Tibial nerve (tissue), 4 donors: ENCODE results near the gene VWA8. TPM values are rescaled to one million over a fixed set of nuclear protein-coding genes. Genes with fewer than 3 reads are reported as not detected.

Experiments used
- DNase-seq, 2 donors: peaks; one replicate each; pipeline ENCODE4 v3.0.0-alpha.2; 2019; ENCODE audit warnings: low spot score in 2 of 2
- H3K27ac ChIP-seq, 4 donors: fragments of 200-600 bp; sonication (generic) in 3 of 4; one replicate each; pipeline ENCODE4 v1.5.1; 2017 to 2019; ENCODE audit warnings: mild to moderate bottlenecking in 1 of 4
- H3K27me3 ChIP-seq, 2 donors: fragments of 200-600 bp; sonication (generic) in 1 of 2; one replicate each; pipeline versions ENCODE4 v1.5.1 to v1.6.0; 2017 to 2019
- H3K36me3 ChIP-seq, 3 donors: fragments of 200-600 bp; sonication (generic); one replicate each; pipeline ENCODE4 v1.5.1; 2018 to 2019
- H3K4me1 ChIP-seq, 4 donors: fragments of 200-600 bp; sonication (generic) in 3 of 4; one replicate each; pipeline ENCODE4 v1.5.1; 2017 to 2019
- H3K4me3 ChIP-seq, 4 donors: fragments of 200-600 bp; sonication (generic) in 3 of 4; one replicate each; pipeline ENCODE4 v1.5.1; 2017 to 2019; ENCODE audit warnings: mild to moderate bottlenecking in 1 of 4, moderate library complexity in 1 of 4
- H3K9me3 ChIP-seq, 4 donors: fragments of 200-600 bp; sonication (generic) in 3 of 4; one replicate each; pipeline ENCODE4 v1.5.1; 2017 to 2019
- EP300 ChIP-seq, 2 donors: sonication (generic); formaldehyde crosslinking; IDR thresholded peaks; one replicate each; pipeline ENCODE4 v1.6.1; 2017; ENCODE audit warnings: antibody characterized with exemption in 2 of 2, mild to moderate bottlenecking in 1 of 2
- POLR2A ChIP-seq, 2 donors: fragments of 450-650 bp; IDR thresholded peaks; one replicate each; pipeline ENCODE4 v1.6.1; 2017; ENCODE audit warnings: antibody characterized with exemption in 2 of 2, mild to moderate bottlenecking in 2 of 2, moderate library complexity in 2 of 2
- whole genome bisulfite sequencing, 2 donors: methylation state at CpG; one replicate each; pipeline ENCODE4 v1.1.5; 2018; 5-methylcytosine and 5-hydroxymethylcytosine counted together
- total RNA-seq, 4 donors: library from RNA; depleted of rRNA; stranded (reverse); fragments of >200 nt; gene quantifications; one replicate each; pipeline ENCODE4 v1.1.0, GENCODE V29; 2016
- TF ChIP-seq, protein P1 (sequence below), 5 experiments: fragments of 200-600 bp in 3 of 5; fragments of 450-650 bp in 2 of 5; sonication (generic) in 3 of 5; IDR thresholded peaks; one replicate each; pipeline ENCODE4 v1.5.1; 2016 to 2019; ENCODE audit warnings: antibody characterized with exemption in 5 of 5, mild to moderate bottlenecking in 3 of 5, moderate library complexity in 2 of 5

The VWA8 gene
- total RNA-seq, 4 donors from 2014 or later = 20.8 to 36.9 (median 22.4) TPM

DNA sequence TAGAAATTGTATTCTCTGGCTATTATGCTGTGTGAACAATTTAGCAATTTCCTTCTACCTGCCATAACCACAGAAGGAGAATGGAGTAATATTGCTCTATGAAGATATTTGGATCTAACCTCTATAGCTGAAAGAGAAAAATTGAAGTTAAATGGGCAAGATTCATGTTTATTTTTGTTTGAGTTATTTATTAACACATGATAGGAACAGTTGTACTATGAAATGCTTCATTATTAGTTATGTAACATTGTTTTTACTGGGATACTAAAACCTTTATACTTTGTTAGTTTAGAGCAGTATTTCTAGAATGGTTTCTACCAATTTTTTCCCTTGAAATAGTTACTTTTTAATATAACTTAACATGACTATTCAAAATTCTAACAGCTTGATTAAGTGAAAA lies 27.3 kb upstream of the VWA8 start:
- no peak overlapping the region for H3K27ac ChIP-seq
- H3K4me3 ChIP-seq = no peak overlapping the region
- no peaks in the 10 kb centered on the region for H3K4me1 ChIP-seq
- H3K27me3 ChIP-seq = no peaks in the 10 kb centered on the region
- no peaks in the 10 kb centered on the region for H3K36me3 ChIP-seq
- no peaks in the 10 kb centered on the region for H3K9me3 ChIP-seq
- TF ChIP-seq EP300 (IDR thresholded peaks at IDR 0.05) = no peak
- no peak for TF ChIP-seq POLR2A (IDR thresholded peaks at IDR 0.05)
- TF ChIP-seq, protein P1, sequence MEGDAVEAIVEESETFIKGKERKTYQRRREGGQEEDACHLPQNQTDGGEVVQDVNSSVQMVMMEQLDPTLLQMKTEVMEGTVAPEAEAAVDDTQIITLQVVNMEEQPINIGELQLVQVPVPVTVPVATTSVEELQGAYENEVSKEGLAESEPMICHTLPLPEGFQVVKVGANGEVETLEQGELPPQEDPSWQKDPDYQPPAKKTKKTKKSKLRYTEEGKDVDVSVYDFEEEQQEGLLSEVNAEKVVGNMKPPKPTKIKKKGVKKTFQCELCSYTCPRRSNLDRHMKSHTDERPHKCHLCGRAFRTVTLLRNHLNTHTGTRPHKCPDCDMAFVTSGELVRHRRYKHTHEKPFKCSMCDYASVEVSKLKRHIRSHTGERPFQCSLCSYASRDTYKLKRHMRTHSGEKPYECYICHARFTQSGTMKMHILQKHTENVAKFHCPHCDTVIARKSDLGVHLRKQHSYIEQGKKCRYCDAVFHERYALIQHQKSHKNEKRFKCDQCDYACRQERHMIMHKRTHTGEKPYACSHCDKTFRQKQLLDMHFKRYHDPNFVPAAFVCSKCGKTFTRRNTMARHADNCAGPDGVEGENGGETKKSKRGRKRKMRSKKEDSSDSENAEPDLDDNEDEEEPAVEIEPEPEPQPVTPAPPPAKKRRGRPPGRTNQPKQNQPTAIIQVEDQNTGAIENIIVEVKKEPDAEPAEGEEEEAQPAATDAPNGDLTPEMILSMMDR (IDR thresholded peaks at IDR 0.05) = no peak
- no peak for DNase-seq

DNA sequence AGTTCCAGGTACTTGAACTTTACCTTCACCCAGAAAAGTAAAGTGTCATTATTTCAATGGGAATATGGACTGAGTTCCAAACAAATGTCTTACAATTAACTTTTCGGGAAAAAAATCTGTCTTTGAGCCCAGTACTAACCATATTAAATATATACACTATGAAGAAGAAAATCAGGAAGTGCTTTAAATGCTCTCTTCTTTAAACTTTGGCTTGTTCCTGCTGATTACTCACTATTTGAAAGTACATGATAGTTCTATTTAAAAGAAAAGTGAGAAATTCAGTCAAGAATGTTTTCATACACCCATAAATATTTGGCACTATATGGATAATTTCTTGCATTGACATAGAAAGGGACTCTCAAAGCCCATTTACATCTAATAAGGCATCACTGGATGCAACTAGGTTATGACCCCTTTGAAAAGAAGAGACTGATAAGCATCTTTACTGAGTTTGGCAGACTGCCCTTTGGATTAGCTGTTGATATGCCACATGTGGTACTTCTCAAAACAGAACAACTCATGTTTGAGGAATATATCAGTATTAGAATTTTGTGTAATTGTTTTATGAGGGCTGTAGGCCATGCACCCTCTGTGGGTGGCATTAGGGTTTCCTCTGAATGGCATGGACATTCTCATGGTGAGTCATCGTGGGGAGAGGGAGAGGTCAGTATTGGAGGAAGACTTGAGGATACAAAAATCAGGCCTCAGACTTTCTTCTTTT lies 25.0 kb upstream of the VWA8 start:
- no peak for DNase-seq
- no peak for TF ChIP-seq EP300 (IDR thresholded peaks at IDR 0.05)
- no peak for TF ChIP-seq POLR2A (IDR thresholded peaks at IDR 0.05)
- TF ChIP-seq, protein P1 (IDR thresholded peaks at IDR 0.05) = no peak
- H3K27me3 ChIP-seq = no peaks in the 10 kb centered on the region
- H3K36me3 ChIP-seq = no peaks in the 10 kb centered on the region
- no peak overlapping the region for H3K4me3 ChIP-seq
- no peaks in the 10 kb centered on the region for H3K4me1 ChIP-seq
- no peak overlapping the region for H3K27ac ChIP-seq
- WGBS, 2 donors = 71 to 83% methylated on average over 2 of the region's 2 CpGs
- no peaks in the 10 kb centered on the region for H3K9me3 ChIP-seq

DNA sequence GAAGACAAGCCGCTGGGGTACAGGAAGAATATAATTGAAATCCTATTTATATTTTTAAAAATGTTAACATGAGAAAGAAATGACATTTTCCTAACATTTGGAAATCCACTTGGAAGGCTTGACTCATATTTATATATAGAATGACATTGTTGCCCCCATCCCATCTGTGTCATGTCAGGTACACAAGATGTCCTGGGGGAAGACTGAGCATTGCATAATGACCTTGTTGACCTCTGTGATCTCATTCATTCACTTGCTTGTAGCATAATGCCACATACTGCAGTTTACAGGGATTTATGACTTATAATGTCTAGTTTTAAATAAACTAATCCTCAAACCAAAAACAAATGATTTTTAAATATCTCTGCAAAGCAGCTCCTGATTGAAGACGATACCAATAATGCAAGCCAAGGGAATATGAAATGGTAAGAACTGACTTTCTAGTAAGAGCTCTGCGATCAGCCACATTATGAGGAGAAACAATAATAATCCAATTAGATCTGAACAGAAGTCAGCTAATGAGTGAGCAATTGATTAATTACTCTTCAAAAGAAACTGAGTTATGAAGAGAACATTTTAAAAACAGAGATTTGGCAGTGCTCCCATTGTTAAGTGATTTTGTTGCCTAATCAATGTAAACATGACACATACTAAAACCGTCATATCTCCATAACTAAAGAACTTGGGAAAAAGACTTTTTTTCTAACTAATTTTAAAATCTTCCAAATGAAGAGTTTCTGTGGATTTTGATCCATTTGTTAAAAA lies 21.2 kb upstream of the VWA8 start:
- DNase-seq = no peak
- H3K4me1 ChIP-seq = no peaks in the 10 kb centered on the region
- 72 to 73% methylated on average over 4 of the region's 4 CpGs for WGBS, 2 donors
- TF ChIP-seq, protein P1 (IDR thresholded peaks at IDR 0.05) = no peak
- H3K27me3 ChIP-seq = no peaks in the 10 kb centered on the region
- H3K4me3 ChIP-seq = no peak overlapping the region
- no peaks in the 10 kb centered on the region for H3K36me3 ChIP-seq
- no peak overlapping the region for H3K27ac ChIP-seq
- no peaks in the 10 kb centered on the region for H3K9me3 ChIP-seq

DNA sequence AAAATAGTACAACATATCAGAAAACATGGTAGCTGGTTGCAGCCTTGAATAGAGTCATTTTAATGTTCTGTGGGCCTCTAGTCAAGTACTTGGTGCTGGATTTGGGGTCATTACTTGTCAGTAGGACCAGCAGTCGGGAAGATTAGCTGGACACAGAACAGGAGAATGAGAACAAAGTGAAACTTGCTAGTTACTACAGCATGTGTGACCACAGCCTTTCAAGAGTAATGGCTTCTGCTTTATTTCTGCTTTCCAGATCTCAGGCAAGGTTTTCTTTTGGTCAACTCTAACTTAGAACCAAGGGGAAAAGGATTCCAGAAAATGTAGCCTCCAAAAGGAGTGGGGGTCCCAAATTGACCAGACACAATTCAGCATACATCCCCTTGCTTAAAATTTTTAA lies 17.1 kb upstream of the VWA8 start:
- no peaks in the 10 kb centered on the region for H3K27me3 ChIP-seq
- no peak for TF ChIP-seq POLR2A (IDR thresholded peaks at IDR 0.05)
- TF ChIP-seq, protein P1 (IDR thresholded peaks at IDR 0.05) = no peak
- TF ChIP-seq EP300 (IDR thresholded peaks at IDR 0.05) = no peak
- no peak overlapping the region for H3K27ac ChIP-seq
- no peaks in the 10 kb centered on the region for H3K36me3 ChIP-seq
- WGBS, 2 donors = 55 to 66% methylated on average over 1 of the region's 1 CpG
- H3K4me3 ChIP-seq = no peak overlapping the region
- H3K4me1 ChIP-seq = no peaks in the 10 kb centered on the region
- no peak for DNase-seq
- H3K9me3 ChIP-seq = no peaks in the 10 kb centered on the region

DNA sequence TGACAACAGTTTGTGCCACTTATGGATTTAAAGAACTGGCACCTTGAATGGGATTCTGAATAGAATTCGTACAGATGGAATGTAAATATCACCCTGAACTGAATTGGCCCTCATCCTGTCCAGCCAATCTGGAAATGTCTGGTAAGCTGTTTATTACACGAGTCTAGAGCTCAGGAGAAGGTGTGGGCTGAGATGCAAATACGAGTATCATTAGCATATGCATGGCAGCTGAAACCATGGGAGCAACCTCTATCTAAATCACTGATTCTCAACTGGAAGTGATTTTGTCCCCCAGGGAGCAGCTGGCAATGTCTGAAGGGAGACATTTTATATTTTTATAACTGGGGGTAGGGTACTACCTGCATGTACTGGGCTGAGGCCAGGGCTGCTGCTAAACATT lies 15.6 kb upstream of the VWA8 start:
- Histone ChIP-seq H3K9me3 (no peaks in the 10 kb centered on the region), H3K27me3 (no peaks in the 10 kb centered on the region), H3K36me3 (no peaks in the 10 kb centered on the region), H3K27ac (no peak overlapping the region), H3K4me1 (no peaks in the 10 kb centered on the region), H3K4me3 (no peak overlapping the region)
- TF ChIP-seq EP300 (IDR thresholded peaks at IDR 0.05) (no peak), POLR2A (IDR thresholded peaks at IDR 0.05) (no peak)
- TF ChIP-seq, protein P1 (IDR thresholded peaks at IDR 0.05) = no peak
- DNase-seq = no peak
- WGBS, 2 donors = 42 to 43% methylated on average over 3 of the region's 3 CpGs
